Middle frontal gyrus (tissue), 1 donor: ENCODE data around the gene ZDHHC11B.
"Not testable (repeated sequence)": the region's sequence is repeated elsewhere in the genome, so short reads cannot be mapped to it uniquely, and the experiment has no call there.

Experiments used
- DNase-seq: peaks from one replicate; pipeline ENCODE4 v3.0.0-alpha.2; 2015; ENCODE audit warnings: low spot score; ENCODE audit errors: extremely low spot score

ZDHHC11B gene

DNA sequence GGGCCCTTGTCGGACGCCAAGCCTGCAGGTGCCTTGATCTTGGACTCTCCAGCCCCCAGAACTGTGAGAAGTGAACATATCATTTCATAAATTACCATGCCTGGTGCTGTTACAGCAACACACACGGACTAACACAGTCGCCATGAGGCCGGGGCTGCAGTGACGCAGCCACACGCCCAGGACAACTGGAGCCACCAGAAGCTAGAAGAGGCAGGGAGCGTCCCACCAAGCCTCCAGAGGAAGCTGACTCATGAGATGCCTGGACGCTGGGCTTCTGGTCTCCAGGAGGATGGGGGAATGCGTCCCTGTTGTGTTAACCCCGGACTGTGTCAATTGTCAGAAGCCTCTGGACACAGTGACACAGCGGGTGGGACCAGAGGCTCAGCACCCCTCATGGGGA is 97.6 kb downstream of the ZDHHC11B start:
- not testable (repeated sequence) for DNase-seq

DNA sequence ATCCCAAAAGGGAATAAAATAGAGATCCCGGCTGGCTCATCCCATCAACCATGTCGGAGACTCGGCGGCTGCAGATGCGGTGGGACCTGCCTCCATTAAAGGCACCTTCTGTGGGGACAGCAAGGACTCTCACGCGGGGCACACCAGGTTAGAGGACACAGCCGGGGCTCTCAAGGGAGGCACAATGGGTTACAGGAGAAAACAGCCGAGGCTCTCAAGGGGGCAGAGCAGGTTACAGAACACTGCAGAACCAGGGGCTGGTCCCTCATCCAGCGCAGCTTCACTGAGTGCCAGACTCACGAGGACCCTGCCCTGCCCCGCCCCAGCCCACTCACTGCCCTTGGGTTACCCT is 98.4 kb downstream of the ZDHHC11B start:
- DNase-seq: not testable (repeated sequence)

GRCh38 chr5:685262-686171 is 99.0 kb downstream of the ZDHHC11B start:
- no peak for DNase-seq

- DNase-seq: no peak
Measured at GRCh38 chr5:684751-685216, 99.7 kb downstream of the ZDHHC11B start.

DNA sequence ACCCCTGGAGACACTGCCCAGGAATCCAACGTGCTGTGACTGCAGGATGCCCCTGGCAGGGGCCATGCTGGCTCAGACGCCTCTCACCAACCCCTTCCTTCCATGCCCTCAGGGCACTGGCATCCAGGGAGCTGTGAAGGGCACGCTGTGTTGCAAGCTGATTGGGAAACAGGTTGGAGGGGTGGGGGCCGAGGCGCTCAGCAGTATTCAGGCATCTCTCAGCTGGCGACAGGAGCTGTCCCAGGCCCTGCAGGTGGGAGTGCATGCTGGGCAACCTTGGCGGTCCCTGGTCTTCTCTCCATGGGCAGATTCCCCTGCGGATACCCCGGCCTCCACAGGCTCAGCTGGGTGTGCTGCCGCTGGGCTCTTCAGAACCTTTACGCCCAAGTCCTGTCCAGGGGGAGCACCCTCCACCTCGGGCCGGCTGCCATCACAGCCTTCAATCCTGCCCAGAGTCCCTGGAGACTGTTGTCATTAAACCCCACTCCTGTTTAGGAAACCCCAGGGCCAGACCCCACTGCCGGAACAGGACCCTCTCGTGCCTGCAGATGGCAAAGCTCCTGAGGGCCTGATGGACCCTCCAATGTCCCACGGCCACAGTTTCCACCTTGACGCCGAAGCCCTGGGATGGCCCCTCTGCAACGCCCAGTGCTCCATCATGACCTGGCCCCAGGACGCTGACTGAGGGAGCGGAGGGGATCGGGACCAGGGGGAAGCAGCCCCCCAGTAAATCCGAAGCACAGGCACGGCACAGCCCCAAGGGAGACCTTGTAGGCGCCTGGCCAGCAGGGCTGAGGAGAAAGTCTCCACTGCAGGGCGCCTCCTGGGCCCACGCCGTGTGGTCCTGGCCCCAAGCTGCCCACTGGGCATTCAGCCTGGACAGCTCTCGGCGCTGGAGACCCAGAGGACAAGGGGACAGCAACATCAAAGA is 100.7 kb downstream of the ZDHHC11B start:
- no peak for DNase-seq

DNA sequence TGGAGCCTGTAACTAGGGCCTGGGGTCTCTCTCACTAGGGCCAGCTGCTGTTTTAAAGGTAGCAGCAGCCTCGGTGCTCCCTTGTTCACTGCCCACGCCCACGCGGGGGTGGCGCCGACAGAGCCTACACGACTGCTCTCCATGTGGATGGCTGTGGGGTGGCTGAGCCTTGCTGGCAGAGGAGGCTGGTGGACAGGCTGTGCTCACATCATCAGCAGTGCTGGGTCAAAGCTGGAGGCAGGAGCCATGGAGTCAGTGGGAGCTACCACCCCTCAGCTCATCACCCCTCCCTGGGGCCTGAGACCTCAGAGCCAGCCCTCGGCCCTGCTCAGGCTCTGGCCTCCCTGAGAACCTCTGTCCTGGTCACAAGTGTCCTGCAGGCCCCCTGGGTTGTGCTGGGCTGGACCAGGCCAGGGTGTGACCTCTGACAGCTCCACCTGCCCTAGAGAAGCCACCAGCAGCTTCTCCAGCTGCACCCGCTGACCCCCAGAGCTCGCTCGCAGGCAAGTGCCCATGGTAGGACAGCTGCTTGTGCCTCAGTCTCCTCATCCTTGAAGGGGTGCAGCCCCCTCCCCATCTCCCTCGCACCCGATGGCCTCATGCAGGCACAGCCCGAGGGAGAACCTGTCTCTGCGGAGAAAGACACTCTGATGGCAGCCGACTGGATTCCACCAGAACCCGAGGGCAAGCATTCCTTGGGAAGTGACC is 101.7 kb downstream of the ZDHHC11B start:
- DNase-seq: not testable (repeated sequence)

GRCh38 chr5:682216-682615 is 102.3 kb downstream of the ZDHHC11B start:
- DNase-seq: not testable (repeated sequence)

GRCh38 chr5:681317-682191 is 103.0 kb downstream of the ZDHHC11B start:
- DNase-seq: not testable (repeated sequence)

DNA sequence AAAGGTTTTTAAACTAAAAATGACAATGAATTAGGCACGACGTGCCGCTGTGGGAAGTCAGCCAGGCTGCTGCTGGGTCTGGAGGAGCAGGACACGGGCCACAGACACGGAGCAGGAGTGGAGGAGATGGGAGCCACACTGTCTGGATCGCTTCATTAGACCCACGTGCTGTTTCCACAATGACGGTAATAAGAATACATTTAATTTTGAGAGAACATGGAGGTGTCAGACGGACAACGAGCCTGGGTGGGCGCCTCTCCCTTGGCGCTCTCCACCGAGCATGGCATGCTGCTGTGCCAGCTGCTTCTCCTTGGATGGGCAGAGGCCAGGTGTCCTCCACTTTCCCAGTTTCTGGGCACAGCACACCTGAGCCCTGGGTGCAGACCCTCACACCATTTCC is 103.7 kb downstream of the ZDHHC11B start:
- DNase-seq: not testable (repeated sequence)

GRCh38 chr5:680118-680795 is 104.3 kb downstream of the ZDHHC11B start:
- not testable (repeated sequence) for DNase-seq

DNA sequence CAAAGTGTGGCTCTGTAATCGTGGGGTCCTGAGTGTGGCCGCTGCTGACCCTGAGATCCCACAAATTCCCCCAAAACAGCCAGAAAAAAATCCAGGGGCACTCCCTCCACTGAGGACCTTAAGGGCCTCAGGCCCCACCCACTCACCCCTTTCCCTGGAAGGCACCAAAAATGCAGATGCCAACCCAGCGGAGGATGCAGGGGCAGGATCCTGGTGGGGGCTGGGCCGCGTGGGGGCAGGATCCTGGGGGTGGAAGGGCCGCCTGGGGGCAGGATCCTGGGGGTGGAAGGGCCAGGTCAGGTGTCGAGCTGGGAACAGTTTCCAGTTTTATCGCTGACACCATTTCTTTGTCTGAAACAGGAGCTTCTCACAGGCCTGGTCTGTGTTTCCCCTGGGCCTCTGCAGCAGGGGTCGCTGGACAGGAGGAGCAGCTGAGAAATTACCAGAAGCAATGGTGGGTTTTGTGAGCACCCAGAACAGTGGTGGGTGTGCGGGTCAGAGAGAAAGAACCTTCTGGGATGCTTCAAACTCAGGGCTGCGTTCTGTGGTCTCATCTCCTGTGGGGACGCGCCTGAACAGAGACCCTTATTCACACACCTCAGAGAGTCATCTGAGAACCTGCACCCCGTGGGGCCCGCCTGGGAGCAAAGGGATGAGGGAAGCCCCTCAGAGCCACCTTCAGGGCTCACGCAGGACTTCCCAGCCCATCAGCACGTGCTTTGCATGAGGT is 105.2 kb downstream of the ZDHHC11B start:
- DNase-seq: not testable (repeated sequence)

GRCh38 chr5:678521-678920 is 106.0 kb downstream of the ZDHHC11B start:
- not testable (repeated sequence) for DNase-seq

GRCh38 chr5:677131-678101 is 107.1 kb downstream of the ZDHHC11B start:
- DNase-seq: no peak

GRCh38 chr5:676699-677076 is 107.8 kb downstream of the ZDHHC11B start:
- no peak for DNase-seq

GRCh38 chr5:675871-676698 is 108.4 kb downstream of the ZDHHC11B start:
- DNase-seq: no peak

DNA sequence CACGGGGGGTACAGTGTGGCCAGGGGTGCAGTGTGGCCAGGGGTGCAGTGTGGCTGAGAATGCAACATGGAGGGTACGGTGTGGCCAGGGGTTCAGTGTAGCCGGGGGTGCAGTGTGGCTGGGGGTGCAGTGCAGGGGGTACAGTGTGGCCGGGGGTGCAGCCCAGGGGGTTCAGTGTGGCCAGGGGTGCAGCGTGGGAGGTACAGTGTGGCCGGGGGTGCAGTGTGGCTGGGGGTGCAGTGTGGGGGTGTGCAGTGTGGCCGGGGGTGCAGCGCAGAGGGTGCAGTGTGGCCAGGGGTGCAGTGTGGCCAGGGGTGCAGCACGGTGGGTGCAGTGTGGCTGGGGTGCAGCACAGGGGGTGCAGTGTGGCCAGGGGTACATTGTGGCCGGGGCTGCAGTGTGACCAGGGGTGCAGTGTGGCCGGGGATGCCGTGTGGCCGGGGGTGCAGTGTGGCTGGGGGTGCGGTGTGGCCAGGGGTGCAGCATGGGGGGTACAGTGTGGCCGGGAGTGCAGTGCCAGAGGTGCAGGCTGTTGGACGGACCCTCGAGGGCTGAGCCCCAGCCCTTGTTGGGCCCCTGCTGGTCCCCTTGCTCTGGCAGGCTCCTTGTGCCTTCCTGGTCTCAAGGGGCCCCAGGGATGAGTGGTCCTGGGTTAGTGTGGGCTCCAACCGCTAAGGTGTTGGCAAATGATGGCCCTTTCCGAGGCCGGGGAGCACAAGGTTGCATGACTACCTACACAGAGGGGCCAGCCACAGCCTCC is 109.2 kb downstream of the ZDHHC11B start:
- no peak for DNase-seq
